Measurements from ENCODE around the gene LENEP. TPM values are rescaled to one million over a fixed set of nuclear protein-coding genes. Genes with fewer than 3 reads are reported as not detected.

LENEP gene
- total and polyA plus RNA-seq, 2 donors (not counting 1 experiment from before 2014, with no cell fraction given), result not detected

- Histone ChIP-seq H2AFZ (ENCODE audit: low read length) (no peak overlapping the region), H3K9me3 (ENCODE audit: control insufficient read depth, insufficient read depth, low read depth, low read length) (no peaks in the 10 kb centered on the region), H4K20me1 (ENCODE audit: control insufficient read depth, extremely low read depth, insufficient read depth, low read length) (no peaks in the 10 kb centered on the region), H3K9ac (ENCODE audit: insufficient read depth, low read length) (peak overlapping the region; percentile 37), H3K4me1 (ENCODE audit: control insufficient read depth, extremely low read depth, insufficient read depth, low read length) (peaks cover 14% of the 10 kb centered on the region), H3K4me2 (ENCODE audit: extremely low read depth, insufficient read depth, low read length) (peak overlapping the region; percentile 72), H3K36me3 (ENCODE audit: control insufficient read depth, insufficient read depth, low read length) (peaks cover 7% of the 10 kb centered on the region), H3K27me3 (ENCODE audit: control insufficient read depth, insufficient read depth, low read length) (no peaks in the 10 kb centered on the region), H3K79me2 (ENCODE audit: control insufficient read depth, insufficient read depth, low read length) (no peaks in the 10 kb centered on the region), H3K4me3 (replicated peaks in 1 of 4; ENCODE audit: control extremely low read depth in 1 of 4, insufficient read depth in 1 of 4, low read depth in 3 of 4, low read length in 4 of 4) (peak overlapping the region in 3 of 4 experiments; percentile 2 to 52 (median 36)), H3K27ac (ENCODE audit: insufficient read depth, low read length) (peak overlapping the region; percentile 40)
- DNase-seq (ENCODE audit: low read depth in 2 of 2), result peak; percentile 90 to 92
- TF ChIP-seq EZH2 (IDR thresholded peaks at IDR 0.05; ENCODE audit: low read length, missing control alignments), result no peak
- TF ChIP-seq CTCF (conservative IDR thresholded peaks at IDR 0.05 in 1 of 2, IDR thresholded peaks at IDR 0.05 in 1 of 2; ENCODE audit: low read depth in 1 of 2, low read length in 2 of 2), result peak; percentile 91 to 95
Observed at GRCh38 chr1:155017041-155017945, 23.9 kb downstream of the LENEP start.

- H3K79me2 ChIP-seq (ENCODE audit: control insufficient read depth, insufficient read depth, low read length), result no peaks in the 10 kb centered on the region
- H3K27me3 ChIP-seq (ENCODE audit: control insufficient read depth, insufficient read depth, low read length), result no peaks in the 10 kb centered on the region
- peak overlapping the region in 2 of 4 experiments; percentile 36 to 52 for H3K4me3 ChIP-seq (replicated peaks in 1 of 4; ENCODE audit: control extremely low read depth in 1 of 4, insufficient read depth in 1 of 4, low read depth in 3 of 4, low read length in 4 of 4)
- H3K4me2 ChIP-seq (ENCODE audit: extremely low read depth, insufficient read depth, low read length), result peak overlapping the region; percentile 72
- peaks cover 14% of the 10 kb centered on the region for H3K4me1 ChIP-seq (ENCODE audit: control insufficient read depth, extremely low read depth, insufficient read depth, low read length)
- TF ChIP-seq CTCF (conservative IDR thresholded peaks at IDR 0.05 in 1 of 2, IDR thresholded peaks at IDR 0.05 in 1 of 2; ENCODE audit: low read depth in 1 of 2, low read length in 2 of 2) (no peak), EZH2 (IDR thresholded peaks at IDR 0.05; ENCODE audit: low read length, missing control alignments) (no peak)
- DNase-seq (ENCODE audit: low read depth in 2 of 2), result no peak
- H4K20me1 ChIP-seq (ENCODE audit: control insufficient read depth, extremely low read depth, insufficient read depth, low read length), result no peaks in the 10 kb centered on the region
- peaks cover 7% of the 10 kb centered on the region for H3K36me3 ChIP-seq (ENCODE audit: control insufficient read depth, insufficient read depth, low read length)
- H3K9ac ChIP-seq (ENCODE audit: insufficient read depth, low read length), result no peak overlapping the region
- H2AFZ ChIP-seq (ENCODE audit: low read length), result no peak overlapping the region
- no peak overlapping the region for H3K27ac ChIP-seq (ENCODE audit: insufficient read depth, low read length)
- no peaks in the 10 kb centered on the region for H3K9me3 ChIP-seq (ENCODE audit: control insufficient read depth, insufficient read depth, low read depth, low read length)
Observed at GRCh38 chr1:155017946-155018316, 24.5 kb downstream of the LENEP start.

GRCh38 chr1:155018617-155019348 is 25.4 kb downstream of the LENEP start:
- H3K79me2 ChIP-seq (ENCODE audit: control insufficient read depth, insufficient read depth, low read length), result no peaks in the 10 kb centered on the region
- no peaks in the 10 kb centered on the region for H3K27me3 ChIP-seq (ENCODE audit: control insufficient read depth, insufficient read depth, low read length)
- no peak overlapping the region for H3K4me2 ChIP-seq (ENCODE audit: extremely low read depth, insufficient read depth, low read length)
- H3K36me3 ChIP-seq (ENCODE audit: control insufficient read depth, insufficient read depth, low read length), result peaks cover 7% of the 10 kb centered on the region
- no peak overlapping the region for H2AFZ ChIP-seq (ENCODE audit: low read length)
- no peaks in the 10 kb centered on the region for H3K9me3 ChIP-seq (ENCODE audit: control insufficient read depth, insufficient read depth, low read depth, low read length)
- H3K27ac ChIP-seq (ENCODE audit: insufficient read depth, low read length), result no peak overlapping the region
- H3K4me1 ChIP-seq (ENCODE audit: control insufficient read depth, extremely low read depth, insufficient read depth, low read length), result peaks cover 14% of the 10 kb centered on the region
- H3K9ac ChIP-seq (ENCODE audit: insufficient read depth, low read length), result no peak overlapping the region
- H4K20me1 ChIP-seq (ENCODE audit: control insufficient read depth, extremely low read depth, insufficient read depth, low read length), result no peaks in the 10 kb centered on the region
- H3K4me3 ChIP-seq (replicated peaks in 1 of 4; ENCODE audit: control extremely low read depth in 1 of 4, insufficient read depth in 1 of 4, low read depth in 3 of 4, low read length in 4 of 4), result no peak overlapping the region
- DNase-seq (ENCODE audit: low read depth in 2 of 2), result peak in 1 of 2 donors; percentile 25
- no peak for TF ChIP-seq CTCF (conservative IDR thresholded peaks at IDR 0.05 in 1 of 2, IDR thresholded peaks at IDR 0.05 in 1 of 2; ENCODE audit: low read depth in 1 of 2, low read length in 2 of 2)
- TF ChIP-seq EZH2 (IDR thresholded peaks at IDR 0.05; ENCODE audit: low read length, missing control alignments), result no peak
